Aorta (tissue), 5 donors: ENCODE measurements around the gene PLPP2. TPM values are rescaled to one million over a fixed set of nuclear protein-coding genes. Genes with fewer than 3 reads are reported as not detected.

ENCODE experiments used
- ATAC-seq: fragments of 200-7000 bp; cut with Tn5 transposase; one replicate; pipeline ENCODE4 v1.9.1; 2022; ENCODE audit warnings: moderate library complexity; ENCODE audit not compliant: low FRiP score
- DNase-seq, 2 donors: peaks; one replicate each; pipeline ENCODE4 v3.0.0-alpha.2; 2020
- H3K27ac ChIP-seq, 2 donors: one replicate each; pipeline ENCODE4 v1.5.1; 2013; ENCODE audit warnings: low read length in 2 of 2, mild to moderate bottlenecking in 2 of 2, moderate library complexity in 2 of 2, control low read depth in 1 of 2, inconsistent platforms in 1 of 2, low read depth in 1 of 2
- H3K27me3 ChIP-seq, 2 donors: one replicate each; pipeline ENCODE4 v1.6.1; 2013; ENCODE audit warnings: control low read depth in 1 of 2, low read length in 1 of 2, mild to moderate bottlenecking in 1 of 2, moderate library complexity in 1 of 2; ENCODE audit not compliant: insufficient read depth in 2 of 2, control insufficient read depth in 1 of 2
- H3K36me3 ChIP-seq, 2 donors: one replicate each; pipeline ENCODE4 v1.6.1; 2013; ENCODE audit warnings: control low read depth in 1 of 2, low read length in 1 of 2, mild to moderate bottlenecking in 1 of 2; ENCODE audit not compliant: insufficient read depth in 2 of 2, control insufficient read depth in 1 of 2
- H3K4me1 ChIP-seq, 2 donors: one replicate each; pipeline ENCODE4 v1.6.1; 2013; ENCODE audit warnings: low read length in 2 of 2, control low read depth in 1 of 2, mild to moderate bottlenecking in 1 of 2, moderate library complexity in 1 of 2; ENCODE audit not compliant: insufficient read depth in 2 of 2, control insufficient read depth in 1 of 2
- H3K4me3 ChIP-seq, 2 donors: one replicate each; pipeline ENCODE4 v1.5.1; 2013; ENCODE audit warnings: low read length in 2 of 2, control low read depth in 1 of 2, mild to moderate bottlenecking in 1 of 2
- H3K9me3 ChIP-seq: one replicate; pipeline ENCODE4 v1.6.1; 2013; ENCODE audit warnings: mild to moderate bottlenecking, low read length; ENCODE audit not compliant: control insufficient read depth
- WGBS, 2 donors: extraction: QIAGEN DNeasy Blood & Tissue Kit; methylation state at CpG; one replicate each; pipeline ENCODE4 v1.1.7; 2013; 5-methylcytosine and 5-hydroxymethylcytosine counted together
- intact Hi-C, 2 donors: fragments of 100-400 bp; cut with DNase I; formaldehyde crosslinking; loops; one replicate each; pipeline versions ENCODE4 v1.14.2 to v1.15.0; 2022
- polyA plus RNA-seq, 2 donors: library from polyadenylated mRNA; stranded (reverse); fragments of 200-250 nt; gene quantifications; one replicate each; pipeline ENCODE4 v1.2.3, GENCODE V29; 2013
- total RNA-seq, 2 donors: library from RNA; stranded (reverse); fragmentation: NEBNext Ultra II Directional; extraction: Animal tissue kit (Norgen Biotek cat#: 25700); gene quantifications; one replicate each; pipeline ENCODE4 v1.2.1, GENCODE V29; 2021
- donor health status: healthy with polysubstance abuse.
- donor health status: Bipolar disorder and iron deficiency.
- donor health status: DM: no; HTN: no; CAD: no.
- donor health status: DM: no; HTN: no; CAD: no.
- donor health status: DM: yes; HTN: yes; CAD: no.

PLPP2 gene
- total and polyA plus RNA-seq, 4 donors = 0.51 to 6.5 (median 3.7) TPM

DNA sequence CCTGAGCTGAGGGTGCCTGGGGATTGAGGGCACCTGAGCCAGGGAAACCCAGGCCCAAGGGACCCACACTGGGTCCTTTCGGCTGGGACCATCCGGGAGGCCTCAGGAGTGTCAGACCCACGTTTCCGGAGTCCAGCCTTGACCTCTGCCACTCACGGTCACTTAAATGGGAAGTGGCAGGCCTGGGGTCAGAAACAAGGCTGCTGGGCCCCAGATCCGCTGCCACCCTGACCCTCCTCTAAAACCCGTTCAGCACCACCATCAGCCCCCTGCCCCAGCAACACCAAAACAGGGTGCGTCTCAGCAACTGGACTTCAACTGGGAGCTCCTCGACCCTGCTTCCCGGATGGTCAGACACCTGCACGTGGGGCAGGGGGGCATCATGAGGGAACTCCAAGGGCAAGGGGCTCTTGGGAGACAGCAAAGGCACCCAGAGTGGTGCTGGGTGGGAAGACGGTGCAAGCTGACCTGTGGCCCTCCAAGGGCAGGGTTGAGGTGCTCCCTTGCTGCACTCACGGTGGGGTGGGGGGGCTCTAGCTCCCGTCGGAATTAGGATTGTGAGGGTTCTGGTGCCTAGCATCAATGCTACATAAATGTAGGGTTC, 1.2 kb upstream of the PLPP2 start:
- intact Hi-C loops = no loop called here
- no peaks in the 10 kb centered on the region for H3K27me3 ChIP-seq
- 65 to 75% methylated on average over 15 of the region's 15 CpGs for WGBS, 2 donors
- H3K36me3 ChIP-seq = no peaks in the 10 kb centered on the region
- no peaks in the 10 kb centered on the region for H3K9me3 ChIP-seq
- no peak overlapping the region for H3K4me3 ChIP-seq
- DNase-seq = peak in 1 of 2 donors; percentile 51
- no peaks in the 10 kb centered on the region for H3K4me1 ChIP-seq
- no peak overlapping the region for H3K27ac ChIP-seq
- ATAC-seq = no peak

DNA sequence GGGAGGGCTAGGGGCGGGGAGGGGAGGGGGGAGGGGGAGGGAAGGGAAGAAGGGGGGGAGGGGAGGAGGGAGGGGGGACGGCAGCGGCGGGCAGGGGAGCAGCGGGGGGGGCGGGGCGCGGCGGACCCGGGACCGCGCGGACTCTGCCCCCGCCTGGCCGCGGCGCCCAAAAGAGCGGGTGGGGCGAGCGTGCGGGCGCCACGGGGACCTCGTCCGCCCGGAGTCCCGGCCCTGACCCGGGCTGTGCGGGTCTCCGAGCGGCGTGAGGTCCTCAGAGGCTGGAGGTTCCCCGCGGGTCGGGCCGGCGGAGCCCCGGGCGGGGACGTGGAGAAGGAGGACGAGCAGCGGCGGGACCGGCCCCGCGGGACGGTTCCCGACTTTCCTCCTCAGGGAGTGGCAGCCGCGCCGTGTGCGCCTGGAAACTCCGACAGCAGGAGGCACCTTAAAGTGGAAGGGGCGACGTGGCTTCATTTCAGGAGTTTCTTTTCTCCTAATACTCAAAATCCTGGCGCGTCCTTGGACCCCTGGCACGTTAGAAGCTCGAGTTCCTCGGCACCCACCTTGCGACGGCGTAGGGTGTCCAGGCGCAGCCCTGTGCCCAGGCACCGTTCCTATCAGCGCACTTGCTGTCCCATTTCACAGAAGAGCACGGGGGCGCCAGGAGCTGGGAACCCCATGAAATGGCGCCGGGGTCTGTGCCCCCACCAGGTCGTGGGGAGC, 518 bp upstream of the PLPP2 start:
- Histone ChIP-seq H3K9me3 (no peaks in the 10 kb centered on the region), H3K4me3 (no peak overlapping the region), H3K27ac (no peak overlapping the region), H3K27me3 (no peaks in the 10 kb centered on the region), H3K36me3 (no peaks in the 10 kb centered on the region), H3K4me1 (no peaks in the 10 kb centered on the region)
- ATAC-seq (no peak), DNase-seq (peak in 1 of 2 donors; percentile 72)
- intact Hi-C loops = no loop called here
- WGBS, 2 donors = 18 to 31% methylated on average over 61 to 70 of the region's 71 CpGs

- DNase-seq = peak in 1 of 2 donors; percentile 72
- no peaks in the 10 kb centered on the region for H3K9me3 ChIP-seq
- no peaks in the 10 kb centered on the region for H3K27me3 ChIP-seq
- intact Hi-C loops = no loop called here
- 1 to 3% methylated on average over 37 to 51 of the region's 51 CpGs for WGBS, 2 donors
- no peaks in the 10 kb centered on the region for H3K4me1 ChIP-seq
- no peak overlapping the region for H3K4me3 ChIP-seq
- H3K27ac ChIP-seq = no peak overlapping the region
- ATAC-seq = no peak
- no peaks in the 10 kb centered on the region for H3K36me3 ChIP-seq
Measured at GRCh38 chr19:290372-291005, 714 bp downstream of the PLPP2 start.

DNA sequence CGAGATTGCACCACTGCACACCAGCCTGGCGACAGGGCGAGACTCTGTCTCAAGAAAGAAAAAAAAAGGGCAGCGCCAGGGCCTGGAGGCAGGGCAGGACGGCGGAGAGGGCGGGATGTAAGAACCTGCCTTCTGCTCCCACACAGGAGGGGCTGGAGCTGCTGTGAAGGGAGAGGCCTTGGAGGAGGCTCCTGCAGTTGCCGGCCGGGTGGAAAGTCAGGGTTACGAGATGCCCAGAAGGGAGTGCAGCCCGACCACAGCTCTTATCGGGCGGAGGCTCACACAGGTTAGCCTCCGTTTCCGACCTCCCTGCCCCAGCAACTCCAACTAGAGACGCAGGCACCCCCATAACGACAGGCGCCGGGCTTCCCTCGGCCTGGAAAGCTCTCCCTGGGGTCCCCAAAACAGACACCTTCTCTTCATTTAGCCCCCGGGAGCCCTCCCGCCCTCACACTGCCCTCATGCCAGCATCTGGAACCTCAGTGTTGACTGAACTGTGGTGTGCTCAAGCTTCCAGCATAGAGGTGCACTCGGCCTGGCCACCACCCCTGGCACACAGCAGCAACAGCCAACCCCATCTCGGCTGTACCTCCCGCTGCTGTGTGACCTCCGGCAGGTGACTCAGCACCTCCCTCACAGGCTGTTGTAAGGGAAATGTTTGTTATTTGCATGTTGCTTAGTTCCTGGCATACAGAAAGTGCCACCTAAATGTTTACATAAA, 1.4 kb downstream of the PLPP2 start:
- ATAC-seq (no peak), DNase-seq (peak in 1 of 2 donors; percentile 61)
- no peaks in the 10 kb centered on the region for H3K36me3 ChIP-seq
- H3K27me3 ChIP-seq = no peaks in the 10 kb centered on the region
- no peak overlapping the region for H3K27ac ChIP-seq
- WGBS, 2 donors = 36 to 40% methylated on average over 26 of the region's 26 CpGs
- intact Hi-C loops = no loop called here
- no peaks in the 10 kb centered on the region for H3K9me3 ChIP-seq
- H3K4me3 ChIP-seq = no peak overlapping the region
- H3K4me1 ChIP-seq = no peaks in the 10 kb centered on the region

- DNase-seq (peak in 1 of 2 donors; percentile 56), ATAC-seq (no peak)
- Histone ChIP-seq H3K27ac (no peak overlapping the region), H3K4me3 (no peak overlapping the region), H3K4me1 (no peaks in the 10 kb centered on the region), H3K36me3 (no peaks in the 10 kb centered on the region), H3K9me3 (no peaks in the 10 kb centered on the region), H3K27me3 (no peaks in the 10 kb centered on the region)
- intact Hi-C loops = no loop called here
- 79% methylated on average over 10 of the region's 10 CpGs for WGBS, 2 donors
Measured at GRCh38 chr19:288911-289310, 2.3 kb downstream of the PLPP2 start.

GRCh38 chr19:287381-287871, 3.8 kb downstream of the PLPP2 start:
- no peaks in the 10 kb centered on the region for H3K4me1 ChIP-seq
- 86 to 90% methylated on average over 19 of the region's 19 CpGs for WGBS, 2 donors

GRCh38 chr19:283395-283794, 7.8 kb downstream of the PLPP2 start:
- Histone ChIP-seq H3K27me3 (no peaks in the 10 kb centered on the region), H3K9me3 (no peaks in the 10 kb centered on the region), H3K4me3 (no peak overlapping the region), H3K36me3 (no peaks in the 10 kb centered on the region), H3K4me1 (no peaks in the 10 kb centered on the region), H3K27ac (no peak overlapping the region)
- intact Hi-C loops = no loop called here
- DNase-seq (peak in 1 of 2 donors; percentile 36), ATAC-seq (no peak)
- 82 to 87% methylated on average over 10 of the region's 10 CpGs for WGBS, 2 donors

More at GRCh38 chr19:287381-287871, 3.8 kb downstream of the PLPP2 start:
- no peak overlapping the region for H3K27ac ChIP-seq
- no peaks in the 10 kb centered on the region for H3K36me3 ChIP-seq
- no peaks in the 10 kb centered on the region for H3K27me3 ChIP-seq
- no peak overlapping the region for H3K4me3 ChIP-seq
- DNase-seq = peak in 1 of 2 donors; percentile 50
- ATAC-seq = no peak
- no peaks in the 10 kb centered on the region for H3K9me3 ChIP-seq
- intact Hi-C loops = no loop called here

DNA sequence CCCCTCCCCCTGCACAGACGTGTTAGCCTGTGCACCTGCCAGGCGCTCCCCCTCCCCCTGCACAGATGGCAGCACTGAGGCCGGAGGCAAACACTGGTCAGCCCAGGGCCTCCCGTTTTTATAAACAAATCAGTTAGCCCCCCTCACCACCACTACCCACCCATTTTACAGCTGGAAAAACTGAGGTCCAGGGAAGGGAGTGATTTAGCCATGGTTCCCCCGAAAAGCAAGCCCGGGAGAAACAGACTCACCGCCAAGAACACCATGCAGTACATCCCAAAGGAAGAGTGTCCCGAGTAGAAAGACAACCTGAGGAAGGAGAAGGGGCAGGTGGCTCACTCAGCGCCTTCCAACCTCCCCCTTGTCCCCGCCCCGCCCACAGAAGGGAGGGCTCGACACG, 8.7 kb downstream of the PLPP2 start:
- ATAC-seq = no peak
- no peak overlapping the region for H3K27ac ChIP-seq
- no peak overlapping the region for H3K4me3 ChIP-seq
- DNase-seq = peak in 1 of 2 donors; percentile 43
- H3K36me3 ChIP-seq = no peaks in the 10 kb centered on the region
- 67 to 68% methylated on average over 13 of the region's 13 CpGs for WGBS, 2 donors
- H3K9me3 ChIP-seq = no peaks in the 10 kb centered on the region
- intact Hi-C loops = no loop called here
- no peaks in the 10 kb centered on the region for H3K4me1 ChIP-seq
- no peaks in the 10 kb centered on the region for H3K27me3 ChIP-seq
